ENCODE results near the gene LRRC4B.
"Not testable (repeated sequence)": the region's sequence is repeated elsewhere in the genome, so short reads cannot be mapped to it uniquely, and the experiment has no call there.

LRRC4B gene

DNA sequence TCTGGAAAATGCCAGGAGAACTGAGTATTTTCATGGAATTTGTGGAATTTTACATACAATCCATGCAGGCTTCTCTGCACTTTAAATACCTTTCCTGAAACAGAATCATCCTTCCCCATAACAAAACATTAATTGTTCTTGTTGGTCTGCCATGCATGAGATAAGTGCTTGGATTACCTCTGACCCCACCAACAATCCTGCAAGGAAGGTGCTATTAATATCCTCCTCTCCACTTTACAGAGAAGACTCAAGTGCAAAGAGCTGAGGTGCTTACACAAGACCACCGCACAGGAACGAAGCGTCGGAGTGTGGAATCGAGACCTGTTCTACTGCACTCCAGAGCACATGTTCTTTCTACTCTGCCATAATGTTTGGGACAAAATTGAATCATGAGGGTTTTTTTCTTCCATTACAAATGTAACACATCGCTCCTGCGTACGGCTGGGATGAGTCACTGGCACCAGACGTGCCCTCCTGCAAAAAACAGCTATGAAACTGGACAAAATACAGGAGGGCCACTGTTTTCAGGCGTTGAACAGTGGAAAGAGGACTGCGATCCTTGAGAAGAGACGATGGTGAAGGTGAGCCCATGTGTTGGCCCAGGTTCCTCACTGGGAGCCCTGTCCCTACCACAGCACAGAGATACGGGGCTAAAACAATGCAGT lies 12.9 kb upstream of the LRRC4B start:
- FAIRE-seq (no peak), DNase-seq (ENCODE audit: insufficient read length, low spot score) (no peak)
- TF ChIP-seq POLR2A (IDR thresholded peaks at IDR 0.05; ENCODE audit: low read depth, low read length), result no peak

DNA sequence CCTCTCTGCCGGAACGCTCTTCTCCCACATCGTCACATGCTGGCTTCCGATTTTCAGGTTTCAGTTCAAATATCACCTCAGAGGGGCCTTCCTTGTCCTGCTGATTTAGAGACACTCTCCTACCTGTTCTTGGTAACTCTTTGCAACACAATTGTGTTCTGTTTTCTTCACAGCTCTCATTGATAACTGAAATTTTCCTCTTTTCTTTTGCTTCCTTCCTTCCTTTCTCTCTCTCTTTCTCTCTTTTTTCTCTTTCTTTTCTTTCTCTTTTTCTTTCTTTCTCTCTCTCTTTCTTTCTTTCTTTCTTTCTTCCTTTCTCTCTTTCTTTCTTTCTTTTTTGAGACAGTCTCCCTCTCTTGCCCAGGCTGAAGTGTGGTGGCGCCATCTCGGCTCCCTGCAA lies 12.0 kb upstream of the LRRC4B start:
- no peak for TF ChIP-seq POLR2A (IDR thresholded peaks at IDR 0.05; ENCODE audit: low read depth, low read length)
- no peak for DNase-seq (ENCODE audit: insufficient read length, low spot score)
- FAIRE-seq, result no peak

DNA sequence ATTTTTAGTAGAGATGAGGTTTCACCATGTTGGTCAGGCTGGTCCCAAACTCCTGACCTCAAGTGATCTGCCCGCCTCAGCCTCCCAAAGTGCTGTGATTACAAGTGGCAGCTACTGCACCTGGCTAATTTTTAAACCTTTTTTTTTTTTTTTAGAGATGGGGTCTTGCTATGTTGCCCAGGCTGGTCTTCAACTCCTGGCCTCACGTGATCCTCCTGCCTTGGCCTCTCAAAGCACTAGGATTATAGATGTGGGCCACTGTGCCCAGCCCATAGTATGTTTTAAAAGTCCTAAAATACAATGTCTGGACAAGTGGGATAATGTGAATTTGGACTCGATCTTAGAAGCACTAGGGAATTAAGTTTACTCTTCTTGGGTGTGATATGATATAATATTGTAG lies 8.5 kb upstream of the LRRC4B start:
- not testable (repeated sequence) for DNase-seq (ENCODE audit: insufficient read length, low spot score); FAIRE-seq

GRCh38 chr19:50573741-50574461 lies 5.7 kb upstream of the LRRC4B start:
- TF ChIP-seq POLR2A (IDR thresholded peaks at IDR 0.05; ENCODE audit: low read depth, low read length), result no peak
- FAIRE-seq (no peak), DNase-seq (ENCODE audit: insufficient read length, low spot score) (no peak)

- no peak for FAIRE-seq
Measured at GRCh38 chr19:50570997-50571396, 2.8 kb upstream of the LRRC4B start.

DNA sequence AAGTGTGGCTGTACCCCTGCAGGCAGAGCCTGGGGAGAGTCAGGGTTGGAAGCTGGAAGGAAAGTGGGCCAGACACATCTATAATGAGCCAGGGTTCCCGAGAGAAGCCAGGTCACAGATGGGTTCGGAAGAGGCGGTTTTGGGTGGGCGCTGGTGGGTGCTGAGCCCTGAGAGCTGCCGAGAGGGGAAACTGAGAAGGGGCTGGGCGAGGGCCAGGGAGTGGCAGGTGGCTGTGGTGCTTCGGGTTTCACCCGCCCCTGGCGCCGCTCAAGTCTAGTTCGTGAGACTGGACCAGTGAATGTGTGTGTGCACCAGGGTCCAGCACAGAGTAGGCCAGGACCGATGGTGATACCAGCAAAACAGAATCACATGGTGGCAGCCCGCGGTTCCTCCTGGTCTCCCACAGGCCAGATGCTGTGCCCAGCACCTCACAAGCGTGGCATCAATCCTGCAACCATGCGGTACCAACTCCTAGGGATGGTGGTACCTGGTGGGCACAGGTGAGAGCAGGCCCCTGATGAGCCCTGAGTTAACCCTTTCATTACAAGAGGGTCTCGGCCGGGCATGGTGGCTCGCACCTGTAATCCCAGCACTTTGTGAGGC lies 1.8 kb upstream of the LRRC4B start:
- FAIRE-seq, result no peak
- no peak for TF ChIP-seq POLR2A (IDR thresholded peaks at IDR 0.05; ENCODE audit: low read depth, low read length)

More at GRCh38 chr19:50570997-50571396, 2.8 kb upstream of the LRRC4B start:
- no peak for DNase-seq (ENCODE audit: insufficient read length, low spot score)
- no peak for TF ChIP-seq POLR2A (IDR thresholded peaks at IDR 0.05; ENCODE audit: low read depth, low read length)

GRCh38 chr19:50568728-50569698 lies 778 bp upstream of the LRRC4B start:
- no peak for FAIRE-seq
- TF ChIP-seq POLR2A (IDR thresholded peaks at IDR 0.05; ENCODE audit: low read depth, low read length), result no peak
- DNase-seq (ENCODE audit: insufficient read length, low spot score), result no peak

More for the DNA sequence above, 1.8 kb upstream of the LRRC4B start:
- no peak for DNase-seq (ENCODE audit: insufficient read length, low spot score)

DNA sequence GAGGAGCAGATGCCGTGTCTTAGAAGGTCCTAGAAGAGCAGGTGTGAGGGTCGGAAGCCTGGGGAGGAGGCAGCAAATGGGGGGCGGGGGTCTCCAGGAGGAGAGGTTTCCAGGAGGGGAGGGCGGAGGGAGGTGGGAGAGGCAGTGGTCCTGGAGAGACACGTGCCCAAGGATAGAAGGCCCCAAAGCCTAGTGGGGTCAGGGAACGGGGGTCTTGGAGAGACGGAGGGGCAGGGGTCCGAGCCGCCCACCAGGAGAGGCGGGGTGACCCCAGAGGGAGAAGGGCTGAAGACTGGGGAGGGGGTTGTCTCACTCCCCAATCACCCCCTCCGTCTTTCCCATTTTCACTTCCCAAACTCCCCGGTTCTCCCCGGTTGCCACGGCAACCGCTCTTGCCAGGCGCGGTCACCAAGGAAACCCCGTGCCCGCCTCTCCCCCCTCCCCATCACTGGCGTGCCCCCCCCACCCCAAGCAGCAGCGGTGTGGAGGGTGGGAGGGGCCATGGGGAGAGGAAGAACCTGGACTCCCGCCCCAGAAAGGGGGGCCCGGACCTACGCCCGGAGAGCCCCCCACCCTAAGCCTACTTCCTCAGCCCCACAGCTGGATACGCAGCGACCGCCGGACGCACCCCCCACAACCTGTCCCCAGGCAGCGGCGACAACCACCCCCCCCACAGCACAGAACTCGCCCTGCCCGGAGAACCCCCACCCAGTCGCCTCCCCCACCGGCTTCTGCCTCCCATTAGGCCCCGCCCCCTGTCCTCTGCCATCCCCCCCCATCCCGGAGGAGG lies 988 bp downstream of the LRRC4B start:
- no peak for TF ChIP-seq POLR2A (IDR thresholded peaks at IDR 0.05; ENCODE audit: low read depth, low read length)
- no peak for DNase-seq (ENCODE audit: insufficient read length, low spot score)
- FAIRE-seq, result no peak

GRCh38 chr19:50565984-50566903 lies 2.0 kb downstream of the LRRC4B start:
- no peak for TF ChIP-seq POLR2A (IDR thresholded peaks at IDR 0.05; ENCODE audit: low read depth, low read length)
- no peak for FAIRE-seq
- no peak for DNase-seq (ENCODE audit: insufficient read length, low spot score)

DNA sequence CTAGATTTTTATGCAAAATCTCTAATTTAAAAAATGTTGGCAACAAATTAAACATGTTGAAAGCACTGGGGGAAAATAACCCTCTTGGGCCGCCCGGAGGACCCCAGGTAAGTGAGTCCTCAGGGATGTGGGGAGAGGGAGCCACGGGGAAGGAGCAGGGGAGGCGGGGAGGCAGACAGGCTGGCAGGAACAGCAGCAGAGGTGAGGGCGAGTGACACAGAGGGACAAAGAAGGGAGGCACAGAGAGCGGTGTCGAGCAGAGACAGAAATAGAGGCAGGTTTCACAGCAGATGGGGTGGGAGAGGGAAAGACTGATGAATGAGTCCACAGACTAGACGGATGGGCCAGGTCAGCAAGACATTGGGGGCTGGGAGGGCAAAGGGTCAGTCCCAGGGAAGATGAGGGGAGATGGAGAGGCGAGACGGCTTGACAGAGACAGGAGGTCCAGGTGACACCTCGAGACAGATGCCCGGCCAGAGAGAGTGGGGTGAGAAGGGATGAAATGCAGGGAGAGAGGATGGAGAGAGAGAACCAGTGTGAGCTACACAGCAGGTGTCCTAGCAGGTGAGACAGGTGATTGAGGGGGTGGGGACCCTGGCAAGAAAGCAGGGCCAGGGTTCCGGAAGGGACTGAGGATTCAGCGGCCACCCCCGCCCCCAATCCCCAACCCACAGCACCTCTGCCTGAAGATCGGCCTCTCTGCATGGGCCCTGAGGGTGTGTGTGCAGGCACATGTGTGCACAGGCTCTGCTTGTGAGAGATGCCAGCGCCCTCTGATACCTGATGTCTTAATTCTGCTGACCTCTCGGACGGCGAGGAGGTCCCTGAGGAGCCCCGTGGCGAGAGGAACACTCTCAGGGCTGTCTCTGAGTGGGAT lies 3.8 kb downstream of the LRRC4B start:
- DNase-seq (ENCODE audit: insufficient read length, low spot score), result no peak
- no peak for FAIRE-seq
- TF ChIP-seq POLR2A (IDR thresholded peaks at IDR 0.05; ENCODE audit: low read depth, low read length), result no peak

GRCh38 chr19:50563597-50563996 lies 4.6 kb downstream of the LRRC4B start:
- DNase-seq (ENCODE audit: insufficient read length, low spot score) (no peak), FAIRE-seq (no peak)
- no peak for TF ChIP-seq POLR2A (IDR thresholded peaks at IDR 0.05; ENCODE audit: low read depth, low read length)
